ENCODE results near the gene DCUN1D2.

DNA sequence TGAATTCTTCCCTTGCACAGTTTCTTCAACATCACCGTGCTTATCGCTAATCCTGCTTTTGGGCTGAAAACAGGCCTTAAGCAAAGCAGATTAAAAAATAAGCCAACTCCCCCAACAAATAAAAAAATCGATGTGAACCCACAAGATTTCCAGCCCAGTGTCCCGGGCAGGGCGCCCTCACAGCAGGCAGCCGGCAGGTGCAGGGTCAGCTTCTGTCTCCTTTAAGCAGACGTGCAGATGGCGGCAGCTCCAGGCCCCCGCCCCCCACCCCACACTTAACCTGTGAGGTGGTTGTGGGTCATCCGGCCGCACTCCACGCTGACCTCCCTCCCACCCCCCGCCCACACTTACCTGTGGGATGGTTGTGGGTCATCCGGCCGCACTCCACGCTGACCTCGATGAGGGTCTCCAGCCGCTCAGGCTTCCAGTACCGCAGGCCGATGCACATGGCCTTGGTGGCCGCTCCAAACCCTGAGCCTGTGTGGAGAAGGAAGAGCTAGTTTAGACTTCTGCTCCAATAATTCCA is 57.1 kb downstream of the DCUN1D2 start:
- TF ChIP-seq, protein P1, sequence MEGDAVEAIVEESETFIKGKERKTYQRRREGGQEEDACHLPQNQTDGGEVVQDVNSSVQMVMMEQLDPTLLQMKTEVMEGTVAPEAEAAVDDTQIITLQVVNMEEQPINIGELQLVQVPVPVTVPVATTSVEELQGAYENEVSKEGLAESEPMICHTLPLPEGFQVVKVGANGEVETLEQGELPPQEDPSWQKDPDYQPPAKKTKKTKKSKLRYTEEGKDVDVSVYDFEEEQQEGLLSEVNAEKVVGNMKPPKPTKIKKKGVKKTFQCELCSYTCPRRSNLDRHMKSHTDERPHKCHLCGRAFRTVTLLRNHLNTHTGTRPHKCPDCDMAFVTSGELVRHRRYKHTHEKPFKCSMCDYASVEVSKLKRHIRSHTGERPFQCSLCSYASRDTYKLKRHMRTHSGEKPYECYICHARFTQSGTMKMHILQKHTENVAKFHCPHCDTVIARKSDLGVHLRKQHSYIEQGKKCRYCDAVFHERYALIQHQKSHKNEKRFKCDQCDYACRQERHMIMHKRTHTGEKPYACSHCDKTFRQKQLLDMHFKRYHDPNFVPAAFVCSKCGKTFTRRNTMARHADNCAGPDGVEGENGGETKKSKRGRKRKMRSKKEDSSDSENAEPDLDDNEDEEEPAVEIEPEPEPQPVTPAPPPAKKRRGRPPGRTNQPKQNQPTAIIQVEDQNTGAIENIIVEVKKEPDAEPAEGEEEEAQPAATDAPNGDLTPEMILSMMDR (IDR thresholded peaks at IDR 0.05) = no peak
- no peak for TF ChIP-seq POLR2AphosphoS5 (IDR thresholded peaks at IDR 0.05)
